H9 (cell line): ENCODE results near the gene PRKCZ. TPM values are rescaled to one million over a fixed set of nuclear protein-coding genes. Genes with fewer than 3 reads are reported as not detected.

Experiments
- DNase-seq: peaks from one replicate; pipeline ENCODE4 v3.0.0-alpha.2; 2017
- H2AFZ ChIP-seq: one replicate; pipeline ENCODE4 v1.6.1; 2013; ENCODE audit warnings: mild to moderate bottlenecking, low read length, control low read depth, moderate library complexity
- H2AK5ac ChIP-seq: 2 replicates; pipeline ENCODE4 v1.6.1; 2013; ENCODE audit warnings: low read length, control low read depth, mixed read lengths; ENCODE audit not compliant: insufficient read length
- H2BK120ac ChIP-seq: one replicate; pipeline ENCODE4 v1.6.1; 2013; ENCODE audit warnings: low read depth, mild to moderate bottlenecking, low read length, control low read depth, inconsistent platforms; ENCODE audit not compliant: poor library complexity, severe bottlenecking
- H2BK12ac ChIP-seq: 2 replicates; pipeline ENCODE4 v1.6.1; 2013; ENCODE audit warnings: low read length, control low read depth, mixed read lengths, low read depth; ENCODE audit not compliant: insufficient read length
- H2BK15ac ChIP-seq: 2 replicates; pipeline ENCODE4 v1.6.1; 2013; ENCODE audit warnings: low read depth, low read length, control low read depth
- H2BK20ac ChIP-seq: one replicate; pipeline ENCODE4 v1.6.1; 2013; ENCODE audit warnings: low read depth, mild to moderate bottlenecking, low read length, control low read depth, inconsistent platforms; ENCODE audit not compliant: poor library complexity, severe bottlenecking
- H2BK5ac ChIP-seq: 2 replicates; pipeline ENCODE4 v1.6.1; 2013; ENCODE audit warnings: low read length, control low read depth, mixed read lengths; ENCODE audit not compliant: insufficient read length
- H3K14ac ChIP-seq: 2 replicates; pipeline ENCODE4 v1.6.1; 2013; ENCODE audit warnings: low read length, control low read depth; ENCODE audit not compliant: insufficient read depth
- H3K18ac ChIP-seq: 2 replicates; pipeline ENCODE4 v1.6.1; 2013; ENCODE audit warnings: low read depth, mild to moderate bottlenecking, mixed read lengths, low read length, control low read depth; ENCODE audit not compliant: insufficient read length
- H3K23ac ChIP-seq: 2 replicates; pipeline ENCODE4 v1.6.1; 2013; ENCODE audit warnings: low read length, control low read depth, mixed read lengths, low read depth; ENCODE audit not compliant: insufficient read length
- H3K23me2 ChIP-seq: 2 replicates; pipeline ENCODE4 v1.6.1; 2013; ENCODE audit warnings: low read depth, mild to moderate bottlenecking, mixed read lengths, low read length, control low read depth; ENCODE audit not compliant: insufficient read length, poor library complexity, severe bottlenecking
- H3K27ac ChIP-seq: 2 replicates; pipeline ENCODE4 v1.5.1; 2013; ENCODE audit warnings: low read length, control low read depth, mixed read lengths, low read depth; ENCODE audit not compliant: insufficient read length
- H3K27me3 ChIP-seq: 2 replicates; pipeline ENCODE4 v1.6.1; 2013; ENCODE audit warnings: low read length, control low read depth, inconsistent platforms; ENCODE audit not compliant: insufficient read depth
- H3K4ac ChIP-seq: 2 replicates; pipeline ENCODE4 v1.6.1; 2013; ENCODE audit warnings: low read depth, mild to moderate bottlenecking, control low read depth, inconsistent platforms, low read length, moderate library complexity
- H3K4me1 ChIP-seq: 2 replicates; pipeline ENCODE4 v1.6.1; 2013; ENCODE audit warnings: low read length, control low read depth, inconsistent platforms; ENCODE audit not compliant: insufficient read depth
- H3K4me2 ChIP-seq: 2 replicates; pipeline ENCODE4 v1.6.1; 2013; ENCODE audit warnings: low read length, control low read depth, mixed read lengths; ENCODE audit not compliant: insufficient read length, insufficient read depth
- H3K56ac ChIP-seq: 2 replicates; pipeline ENCODE4 v1.6.1; 2013; ENCODE audit warnings: low read depth, mild to moderate bottlenecking, mixed read lengths, low read length, control low read depth; ENCODE audit not compliant: insufficient read length
- H3K79me1 ChIP-seq: 2 replicates; pipeline ENCODE4 v1.6.1; 2013; ENCODE audit warnings: low read depth, mild to moderate bottlenecking, moderate library complexity, low read length, control low read depth, inconsistent platforms; ENCODE audit not compliant: insufficient read depth, poor library complexity, severe bottlenecking
- H3K79me2 ChIP-seq: 2 replicates; pipeline ENCODE4 v1.6.1; 2013; ENCODE audit warnings: low read length, control low read depth, inconsistent platforms; ENCODE audit not compliant: insufficient read depth
- H3K9ac ChIP-seq: 2 replicates; pipeline ENCODE4 v1.6.1; 2013; ENCODE audit warnings: low read length, control low read depth, mixed read lengths; ENCODE audit not compliant: insufficient read length; ENCODE audit errors: extremely low read depth
- H3K9me3 ChIP-seq: one replicate; pipeline ENCODE4 v1.6.1; 2013; ENCODE audit warnings: low read depth, low read length, inconsistent platforms; ENCODE audit not compliant: control insufficient read depth
- H3T11ph ChIP-seq: one replicate; pipeline ENCODE4 v1.6.1; 2013; ENCODE audit warnings: mild to moderate bottlenecking, low read length, control low read depth, inconsistent platforms
- H4K20me1 ChIP-seq: one replicate; pipeline ENCODE4 v1.6.1; 2013; ENCODE audit not compliant: control insufficient read depth, insufficient read length, insufficient read depth
- H4K5ac ChIP-seq: 2 replicates; pipeline ENCODE4 v1.6.1; 2013; ENCODE audit warnings: low read depth, mild to moderate bottlenecking, mixed read lengths, low read length, control low read depth; ENCODE audit not compliant: insufficient read length
- H4K8ac ChIP-seq: replicated peaks from 2 replicates; pipeline ENCODE4 v1.6.1; 2013; ENCODE audit warnings: low read length, control low read depth, mixed read lengths, low read depth; ENCODE audit not compliant: insufficient read length
- H4K91ac ChIP-seq: 2 replicates; pipeline ENCODE4 v1.6.1; 2013; ENCODE audit warnings: low read depth, mild to moderate bottlenecking, moderate library complexity, mixed read lengths, low read length, control low read depth; ENCODE audit not compliant: insufficient read length
- H3K27ac Mint-ChIP-seq, 3 experiments: 2 replicates in 2 of 3; 3 replicates in 1 of 3; pipeline ENCODE4 v1.8.0; 2020 to 2021; ENCODE audit warnings: mixed read lengths in 3 of 3, mild to moderate bottlenecking in 1 of 3, moderate library complexity in 1 of 3
- H3K27me3 Mint-ChIP-seq: 2 replicates; pipeline ENCODE4 v1.8.0; 2021; ENCODE audit warnings: low read depth, mild to moderate bottlenecking, moderate library complexity, mixed read lengths
- H3K36me3 Mint-ChIP-seq, 3 experiments: 2 replicates in 2 of 3; 3 replicates in 1 of 3; pipeline ENCODE4 v1.8.0; 2020 to 2021; ENCODE audit warnings: low read depth in 3 of 3, mixed read lengths in 3 of 3; ENCODE audit not compliant: insufficient read depth in 1 of 3
- H3K4me1 Mint-ChIP-seq, 2 experiments: 2 replicates each; pipeline ENCODE4 v1.8.0; 2020; ENCODE audit warnings: mixed read lengths in 2 of 2
- H3K4me3 Mint-ChIP-seq, 2 experiments: 2 replicates in 1 of 2; 3 replicates in 1 of 2; pipeline ENCODE4 v1.8.0; 2020 to 2021; ENCODE audit warnings: mild to moderate bottlenecking in 2 of 2, mixed read lengths in 2 of 2, moderate library complexity in 1 of 2
- H3K9me3 Mint-ChIP-seq, 2 experiments: 2 replicates in 1 of 2; 3 replicates in 1 of 2; pipeline ENCODE4 v1.8.0; 2020; ENCODE audit warnings: mild to moderate bottlenecking in 2 of 2, mixed read lengths in 2 of 2, moderate library complexity in 1 of 2
- CTCF ChIP-seq: fragments of 200-600 bp; sonication (generic); conservative IDR thresholded peaks from 3 replicates; pipeline ENCODE4 v1.8.0; 2021; ENCODE audit warnings: antibody characterized with exemption, mild to moderate bottlenecking
- WGBS: extraction: QIAGEN DNeasy Blood & Tissue Kit; methylation state at CpG from one replicate; pipeline ENCODE4 v1.1.7; 2013; ENCODE audit warnings: missing lambda C conversion rate, low lambda C conversion rate, mixed read lengths; ENCODE audit not compliant: insufficient read length; ENCODE audit errors: extremely low coverage; 5-methylcytosine and 5-hydroxymethylcytosine counted together
- total RNA-seq: library from RNA; stranded (reverse); gene quantifications from 2 replicates; pipeline ENCODE4 v1.2.1, GENCODE V29; 2021

Gene PRKCZ
- total RNA-seq, 1 experiment from 2014 or later, result 48.4 TPM

DNA sequence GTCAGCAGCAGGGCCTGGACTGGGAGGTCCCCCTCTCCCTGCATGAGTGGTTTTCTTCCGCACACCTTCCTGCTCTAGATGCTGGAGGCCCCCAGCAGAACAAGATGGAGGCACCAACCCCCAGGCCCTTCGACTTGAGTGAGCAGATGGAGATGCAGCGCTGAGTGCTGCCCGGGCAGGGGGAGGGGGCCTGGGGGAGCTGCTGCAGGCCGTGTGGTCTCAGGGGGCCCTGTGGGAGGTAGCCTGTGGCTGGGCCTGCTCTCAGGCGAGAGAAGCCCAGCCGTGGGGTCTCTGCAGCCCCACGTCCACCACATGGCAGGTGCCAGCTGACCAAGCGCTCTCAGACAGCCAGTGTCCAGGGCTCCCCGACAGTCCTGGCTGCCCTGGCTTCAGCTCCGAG is 145.6 kb downstream of the PRKCZ start:
- Mint-ChIP-seq H3K27me3 (no peaks in the 10 kb centered on the region; the same call in 1 of the 2 replicates), H3K4me3 (no peak overlapping the region), H3K9me3 (no peaks in the 10 kb centered on the region), H3K27ac (no peak overlapping the region), H3K4me1 (peaks cover 9 to 17% of the 10 kb centered on the region in 2 experiments), H3K36me3 (peaks cover 6 to 11% (median 8%) of the 10 kb centered on the region in 3 experiments; a peak in 6 of 7 replicates)
- Histone ChIP-seq H2BK5ac (no peak overlapping the region), H3K9me3 (no peaks in the 10 kb centered on the region), H3K79me2 (no peaks in the 10 kb centered on the region; the same call in 1 of the 2 replicates), H2BK12ac (no peak overlapping the region), H2BK120ac (no peak overlapping the region), H2AFZ (no peak overlapping the region), H3K18ac (no peak overlapping the region), H3K4ac (no peak overlapping the region), H3K4me2 (no peak overlapping the region), H3K14ac (no peak overlapping the region), H2AK5ac (no peak overlapping the region), H4K20me1 (no peaks in the 10 kb centered on the region), H3K4me1 (no peaks in the 10 kb centered on the region), H4K8ac (no peak overlapping the region), H3K9ac (no peak overlapping the region), H4K91ac (no peak overlapping the region), H3K56ac (no peak overlapping the region), H3K79me1 (no peaks in the 10 kb centered on the region), H2BK20ac (no peak overlapping the region), H4K5ac (no peak overlapping the region), H3K27ac (no peak overlapping the region), H3K27me3 (no peaks in the 10 kb centered on the region), H3T11ph (no peak overlapping the region), H3K23ac (no peak overlapping the region), H3K23me2 (peaks cover 5% of the 10 kb centered on the region), H2BK15ac (no peak overlapping the region)
- DNase-seq, result no peak
- no CpG with 5 or more reads among the region's 11 CpGs for WGBS
- TF ChIP-seq CTCF, result no peak
